Caki2 (cell line): ENCODE results near the gene TNFRSF6B. TPM values are rescaled to one million over a fixed set of nuclear protein-coding genes. Genes with fewer than 3 reads are reported as not detected.
"Not testable (repeated sequence)": the region's sequence is repeated elsewhere in the genome, so short reads cannot be mapped to it uniquely, and the experiment has no call there.

Experiments
- DNase-seq: peaks from one replicate; pipeline ENCODE4 v3.0.0-alpha.2; 2015; ENCODE audit warnings: low read depth
- in situ Hi-C: cut with HindIII; loops from 2 replicates; pipeline ENCODE4 v1.10.0; 2016; ENCODE audit warnings: low sequenced_read_pairs, low pct_unique_long_range_greater_than_20kb, mixed read lengths
- total RNA-seq: library from RNA; depleted of rRNA; stranded (reverse); fragments of >200 nt; shearing (Covaris generic); gene quantifications from 2 replicates; pipeline ENCODE4 v1.2.3, GENCODE V29; 2014; ENCODE audit warnings: low replicate concordance

Gene TNFRSF6B
- total RNA-seq, 1 experiment from 2014 or later = not detected

DNA sequence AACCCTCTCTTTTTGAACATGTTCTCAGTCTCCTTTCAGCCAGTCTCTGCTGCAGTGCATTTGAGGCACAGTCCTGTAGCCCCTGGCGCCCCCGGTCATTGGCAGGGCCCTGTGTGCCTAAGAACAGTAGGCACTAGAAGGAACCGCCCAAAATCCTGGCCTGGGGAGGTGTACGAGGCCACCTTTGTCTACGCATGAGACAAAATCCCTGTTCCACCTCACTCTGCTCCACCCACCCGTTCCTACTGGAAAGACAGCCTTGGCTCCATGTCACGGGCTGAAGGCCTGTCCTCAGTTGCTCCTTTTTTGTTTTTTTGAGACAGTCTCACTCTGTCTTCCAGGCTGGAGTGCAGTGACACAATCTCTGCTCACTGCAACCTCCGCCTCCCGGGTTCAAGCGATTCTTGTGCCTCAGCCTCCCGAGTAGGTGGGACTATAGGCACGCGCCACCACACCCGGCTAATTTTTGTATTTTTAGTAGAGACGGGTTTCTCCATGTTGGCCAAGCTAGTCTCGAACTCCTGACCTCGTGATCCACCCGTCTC is 33.8 kb downstream of the TNFRSF6B start:
- DNase-seq, in situ Hi-C loops: not testable (repeated sequence)

GRCh38 chr20:63731410-63731809 is 35.0 kb downstream of the TNFRSF6B start:
- in situ Hi-C loops = no loop called here
- DNase-seq = no peak

DNA sequence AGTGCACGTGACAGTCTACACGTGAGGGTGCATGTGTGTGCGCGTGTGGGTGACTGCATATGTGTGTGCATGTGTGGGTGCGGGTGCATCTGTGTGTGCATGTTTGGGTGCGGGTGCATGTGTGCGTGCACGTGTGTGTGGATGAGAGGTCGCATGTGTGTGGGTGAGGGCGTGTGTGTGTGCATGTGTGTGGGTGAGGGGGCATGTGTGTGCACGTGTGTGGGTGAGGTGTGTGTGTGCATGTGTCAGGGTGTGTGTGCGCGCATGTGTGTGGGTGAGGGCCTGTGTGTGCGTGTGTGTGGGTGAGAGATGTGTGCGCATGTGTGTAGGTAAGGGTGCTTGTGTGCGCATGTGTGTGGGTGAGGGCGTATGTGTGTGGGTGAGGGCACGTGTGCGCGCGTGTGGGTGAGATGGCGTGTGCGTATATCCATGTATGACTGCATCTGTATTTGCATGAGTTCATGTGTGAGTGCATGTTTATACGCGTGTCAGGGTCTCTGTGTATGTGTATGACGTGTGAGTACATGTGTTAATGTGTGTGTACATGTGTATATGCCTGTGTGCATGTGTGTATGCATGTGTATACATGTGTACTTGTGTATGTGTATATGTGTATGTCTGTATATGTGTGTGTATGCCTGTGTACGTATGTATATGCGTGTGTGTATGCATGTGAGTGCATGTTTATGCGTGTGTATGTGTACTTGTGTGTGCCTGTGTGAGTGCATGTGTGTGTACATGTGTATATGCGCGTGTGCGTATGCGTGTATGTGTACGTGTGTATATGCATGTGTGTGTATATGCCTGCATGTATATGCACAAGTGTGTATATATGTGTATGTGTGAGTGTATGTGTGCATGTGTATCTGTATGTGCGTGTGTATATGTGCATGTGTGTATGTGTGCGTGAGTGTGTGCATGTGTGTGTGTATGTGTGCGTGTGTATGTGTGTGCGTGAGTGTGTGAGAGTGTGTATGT is 36.0 kb downstream of the TNFRSF6B start:
- in situ Hi-C loops = no loop called here
- DNase-seq = no peak

GRCh38 chr20:63733117-63733516 is 36.7 kb downstream of the TNFRSF6B start:
- no peak for DNase-seq
- in situ Hi-C loops = no loop called here

GRCh38 chr20:63733579-63734081 is 37.2 kb downstream of the TNFRSF6B start:
- in situ Hi-C loops = no loop called here

DNA sequence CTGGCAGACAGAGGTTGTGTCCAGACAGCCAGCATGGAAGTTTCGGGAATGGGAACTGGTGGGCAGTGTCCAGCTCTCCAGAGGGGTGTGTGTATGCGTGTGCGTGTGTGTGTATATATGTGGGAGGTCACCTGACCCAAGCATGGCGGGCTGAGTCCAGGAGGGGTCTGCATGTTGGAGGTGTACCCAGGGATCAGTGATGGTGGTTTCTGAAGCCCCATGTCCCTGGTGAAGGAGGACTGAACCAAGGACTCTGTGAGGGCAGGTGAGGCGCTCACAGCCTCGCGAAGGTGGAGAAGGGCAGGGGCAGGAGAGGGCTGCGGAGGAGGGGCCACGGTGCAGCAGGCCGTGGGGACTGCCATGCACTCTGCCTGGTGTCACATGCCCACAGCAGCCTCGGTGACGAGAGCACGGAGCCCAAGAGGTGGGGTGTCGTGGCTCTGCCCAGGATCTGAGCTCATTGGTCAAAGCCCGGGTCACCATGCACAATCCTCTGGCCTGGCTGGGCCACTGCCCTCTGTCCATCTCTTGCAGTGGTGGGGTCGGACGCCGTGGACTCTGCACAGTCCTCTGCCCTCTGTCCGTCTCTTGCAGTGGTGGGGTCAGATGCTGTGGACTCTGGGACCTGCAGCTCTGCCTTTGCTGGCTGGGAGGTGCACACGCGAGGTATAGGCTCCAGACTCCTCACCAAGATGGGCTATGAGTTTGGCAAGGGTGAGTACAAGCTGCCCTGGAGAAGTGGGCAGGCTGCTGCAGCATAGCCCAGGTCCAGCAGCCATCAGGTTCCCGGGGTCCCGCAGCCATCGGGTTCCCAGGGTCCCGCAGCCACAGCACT is 37.9 kb downstream of the TNFRSF6B start:
- DNase-seq = no peak
- in situ Hi-C loops = no loop called here

More at GRCh38 chr20:63733579-63734081, 37.2 kb downstream of the TNFRSF6B start:
- no peak for DNase-seq

DNA sequence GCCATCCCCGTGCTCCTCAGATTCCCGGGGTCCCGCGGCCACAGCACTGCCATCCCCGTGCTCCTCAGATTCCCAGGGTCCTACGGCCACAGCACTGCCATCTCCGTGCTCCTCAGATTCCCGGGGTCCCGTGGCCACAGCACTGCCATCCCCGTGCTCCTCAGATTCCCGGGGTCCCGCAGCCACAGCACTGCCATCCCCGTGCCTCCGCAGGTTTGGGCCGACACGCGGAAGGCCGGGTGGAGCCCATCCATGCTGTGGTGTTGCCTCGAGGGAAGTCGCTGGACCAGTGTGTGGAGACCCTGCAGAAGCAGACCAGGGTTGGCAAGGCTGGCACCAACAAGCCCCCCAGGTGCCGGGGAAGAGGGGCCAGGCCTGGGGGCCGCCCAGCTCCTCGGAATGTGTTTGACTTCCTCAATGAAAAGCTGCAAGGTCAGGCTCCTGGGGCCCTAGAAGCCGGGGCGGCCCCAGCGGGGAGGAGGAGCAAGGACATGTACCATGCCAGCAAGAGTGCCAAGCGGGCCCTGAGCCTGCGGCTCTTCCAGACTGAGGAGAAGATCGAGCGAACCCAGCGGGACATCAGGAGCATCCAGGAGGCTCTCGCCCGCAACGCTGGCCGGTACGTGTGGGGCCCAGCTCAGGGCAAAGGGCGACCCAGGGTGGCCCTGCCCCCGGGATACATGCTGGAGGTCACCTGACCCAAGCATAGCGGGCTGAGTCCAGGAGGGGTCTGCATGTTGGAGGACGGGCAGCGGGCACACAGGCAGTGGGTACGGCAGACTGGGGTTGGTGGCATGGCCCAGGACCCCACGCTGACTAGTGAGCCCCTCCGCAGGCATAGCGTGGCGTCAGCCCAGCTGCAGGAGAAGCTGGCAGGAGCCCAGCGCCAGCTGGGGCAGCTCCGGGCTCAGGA is 38.8 kb downstream of the TNFRSF6B start:
- DNase-seq = no peak
- in situ Hi-C loops = no loop called here

DNA sequence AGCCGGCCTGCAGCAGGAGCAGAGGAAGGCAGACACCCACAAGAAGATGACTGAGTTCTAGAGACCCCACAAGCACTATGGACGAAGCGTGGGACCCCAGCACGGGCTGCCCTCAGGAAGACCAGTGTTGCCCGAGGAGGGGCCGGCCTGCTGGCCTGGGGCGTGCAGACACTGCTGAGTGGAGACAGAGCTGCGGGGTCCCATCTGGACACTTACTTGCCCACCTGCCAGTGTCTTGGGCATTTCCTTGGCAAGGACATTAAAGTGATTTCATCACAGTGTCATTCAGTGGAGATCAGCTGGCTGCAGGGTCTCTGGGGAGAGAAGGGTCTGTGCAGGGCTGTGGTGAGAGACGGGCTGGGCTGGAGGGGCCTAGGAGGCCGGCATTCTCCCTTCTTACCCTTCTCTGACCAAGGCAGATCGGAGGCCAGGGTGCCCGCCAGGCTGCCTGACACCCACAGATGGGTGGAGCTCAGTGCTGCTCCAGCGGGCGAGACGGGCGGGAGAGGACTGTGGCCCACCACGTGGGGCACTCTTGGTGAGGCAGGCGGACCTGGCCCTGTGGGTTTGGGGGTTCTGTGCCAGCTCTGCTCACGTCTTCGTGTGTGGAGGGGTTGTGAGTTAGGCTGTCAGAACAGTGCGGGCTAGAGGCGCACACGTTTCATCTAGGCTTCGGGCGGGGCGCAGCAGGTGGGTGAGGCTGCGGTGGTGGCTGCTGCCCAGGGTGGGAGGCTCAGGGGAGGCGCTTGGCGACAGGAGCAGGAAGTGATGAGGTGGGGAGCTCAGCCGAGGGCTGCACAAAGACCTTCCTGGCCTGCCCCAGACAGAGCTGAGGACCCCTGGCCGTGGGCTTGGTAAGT is 39.6 kb downstream of the TNFRSF6B start, which contains the start of gene LIME1:
Gene LIME1, plus strand, starts transcription at position 806 of the 860 bp plus-strand sequence. CDS start 886 bp downstream, outside the sequence.
- DNase-seq = no peak
- in situ Hi-C loops = no loop called here

DNA sequence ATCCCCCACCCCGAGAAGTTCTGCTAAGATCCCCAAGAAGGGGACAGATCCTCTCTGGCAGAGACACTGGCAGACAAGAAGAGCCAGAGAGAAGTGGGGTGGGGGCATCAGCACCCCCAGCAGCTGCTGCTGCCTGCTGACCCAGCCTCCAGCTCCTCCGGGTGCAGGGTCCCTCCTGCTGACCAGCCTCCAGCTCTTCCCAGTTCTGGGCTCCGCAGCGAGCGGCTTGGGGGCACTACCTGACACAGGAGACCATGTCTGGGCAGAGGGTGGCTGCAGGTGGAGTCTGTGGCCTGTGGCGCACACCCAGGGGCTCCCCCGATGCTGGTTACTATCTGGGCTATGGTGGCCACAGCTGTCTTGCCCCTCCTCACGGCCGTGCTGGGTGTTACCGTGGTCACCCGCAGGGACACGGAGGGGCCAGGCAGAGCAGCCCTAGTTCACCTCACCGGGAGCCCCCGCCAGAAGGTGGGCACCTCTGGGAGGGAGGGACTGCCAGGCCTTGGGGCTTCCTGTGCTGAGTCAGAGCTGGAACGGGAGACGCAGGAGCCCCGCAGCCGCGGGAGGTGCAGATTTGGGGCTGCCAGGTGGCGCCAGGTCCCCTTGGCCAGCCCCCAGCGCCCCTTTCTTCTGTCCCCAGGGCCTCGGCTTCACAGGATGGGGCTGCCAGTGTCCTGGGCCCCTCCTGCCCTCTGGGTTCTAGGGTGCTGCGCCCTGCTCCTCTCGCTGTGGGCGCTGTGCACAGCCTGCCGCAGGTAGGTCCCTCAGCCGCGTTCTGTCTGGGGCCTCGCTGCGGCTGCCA is 40.6 kb downstream of the TNFRSF6B start:
- no peak for DNase-seq
- in situ Hi-C loops = no loop called here

DNA sequence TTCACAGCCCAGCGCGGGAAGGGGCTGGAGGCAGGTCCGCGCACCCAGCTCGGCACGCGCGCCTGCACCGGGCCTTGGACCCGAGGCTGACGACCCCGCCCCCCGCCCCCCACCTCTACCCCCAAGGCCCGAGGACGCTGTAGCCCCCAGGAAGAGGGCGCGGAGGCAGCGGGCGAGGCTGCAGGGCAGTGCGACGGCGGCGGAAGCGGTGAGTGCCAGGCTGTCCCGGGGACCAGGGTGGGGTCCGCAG is 41.2 kb downstream of the TNFRSF6B start:
- no peak for DNase-seq
- in situ Hi-C loops = no loop called here

DNA sequence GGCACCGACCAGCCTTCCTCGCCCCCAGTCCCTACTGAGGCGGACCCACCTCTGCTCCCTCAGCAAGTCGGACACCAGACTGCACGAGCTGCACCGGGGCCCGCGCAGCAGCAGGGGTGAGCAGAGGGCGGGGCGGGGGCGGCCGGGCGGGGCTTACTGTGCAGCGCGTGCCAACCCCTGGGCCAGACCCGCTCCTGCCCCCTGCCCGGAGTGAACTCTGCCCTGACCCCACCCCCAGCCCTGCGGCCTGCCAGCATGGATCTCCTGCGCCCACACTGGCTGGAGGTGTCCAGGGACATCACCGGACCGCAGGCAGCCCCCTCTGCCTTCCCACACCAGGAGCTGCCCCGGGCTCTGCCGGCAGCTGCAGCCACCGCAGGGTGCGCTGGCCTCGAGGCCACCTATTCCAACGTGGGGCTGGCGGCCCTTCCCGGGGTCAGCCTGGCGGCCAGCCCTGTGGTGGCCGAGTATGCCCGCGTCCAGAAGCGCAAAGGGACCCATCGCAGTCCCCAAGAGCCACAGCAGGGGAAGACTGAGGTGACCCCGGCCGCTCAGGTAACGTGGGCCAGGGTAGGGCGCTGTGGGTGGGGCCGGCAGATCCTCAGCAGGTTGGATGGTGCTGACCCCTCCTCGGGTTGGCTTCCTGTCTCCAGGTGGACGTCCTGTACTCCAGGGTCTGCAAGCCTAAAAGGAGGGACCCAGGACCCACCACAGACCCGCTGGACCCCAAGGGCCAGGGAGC is 41.7 kb downstream of the TNFRSF6B start:
- no peak for DNase-seq
- in situ Hi-C loops = no loop called here

DNA sequence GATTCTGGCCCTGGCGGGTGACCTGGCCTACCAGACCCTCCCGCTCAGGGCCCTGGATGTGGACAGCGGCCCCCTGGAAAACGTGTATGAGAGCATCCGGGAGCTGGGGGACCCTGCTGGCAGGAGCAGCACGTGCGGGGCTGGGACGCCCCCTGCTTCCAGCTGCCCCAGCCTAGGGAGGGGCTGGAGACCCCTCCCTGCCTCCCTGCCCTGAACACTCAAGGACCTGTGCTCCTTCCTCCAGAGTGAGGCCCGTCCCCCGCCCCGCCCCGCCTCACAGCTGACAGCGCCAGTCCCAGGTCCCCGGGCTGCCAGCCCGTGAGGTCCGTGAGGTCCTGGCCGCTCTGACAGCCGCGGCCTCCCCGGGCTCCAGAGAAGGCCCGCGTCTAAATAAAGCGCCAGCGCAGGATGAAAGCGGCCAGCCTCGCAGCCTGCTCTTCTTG is 42.3 kb downstream of the TNFRSF6B start:
- DNase-seq = no peak
- in situ Hi-C loops = no loop called here

DNA sequence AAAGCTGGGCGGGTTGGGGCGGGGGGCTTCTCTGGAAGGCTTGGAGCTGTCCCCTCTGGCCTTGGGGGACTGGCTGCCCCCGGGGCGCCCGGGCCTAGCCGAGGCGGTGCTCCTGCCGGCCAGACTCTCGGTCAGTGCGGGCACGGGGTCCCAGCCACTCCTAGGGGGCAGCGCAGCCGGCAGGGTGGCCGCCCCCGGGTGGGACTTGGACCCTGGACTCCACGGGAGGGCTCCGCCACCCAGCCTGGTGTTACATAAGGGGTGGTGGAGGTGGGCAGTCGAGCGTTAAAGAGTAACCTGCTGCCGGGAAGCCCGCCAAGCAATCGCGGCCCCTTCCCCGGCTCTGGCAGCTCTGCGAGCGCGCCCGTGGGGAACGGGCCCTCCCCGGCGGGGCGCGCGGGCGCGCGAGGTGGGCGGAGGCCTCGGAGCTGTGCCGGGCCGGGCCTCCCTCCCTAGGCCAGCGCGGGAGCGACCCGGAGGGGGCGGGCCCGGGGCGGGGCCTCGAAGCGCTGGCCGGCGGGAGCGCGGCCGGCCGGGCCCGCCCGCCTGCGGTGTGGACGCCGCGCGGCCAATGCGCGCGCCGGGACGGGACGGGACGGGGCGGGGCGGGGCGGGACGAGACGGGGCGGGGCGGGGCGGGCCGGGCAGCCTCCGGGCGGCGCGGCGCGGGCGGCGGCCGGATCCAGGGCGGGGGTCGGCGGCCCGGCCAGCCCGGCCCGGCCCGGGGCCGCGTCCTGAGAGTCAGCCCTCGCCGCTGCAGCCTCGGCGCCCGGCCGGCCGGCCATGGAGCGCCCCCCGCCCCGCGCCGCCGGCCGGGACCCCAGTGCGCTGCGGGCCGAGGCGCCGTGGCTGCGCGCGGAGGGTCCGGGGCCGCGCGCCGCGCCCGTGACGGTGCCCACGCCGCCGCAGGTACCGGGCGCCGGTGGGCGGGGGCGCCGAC is 42.9 kb downstream of the TNFRSF6B start, which contains the start of gene SLC2A4RG:
Gene SLC2A4RG, plus strand, starts transcription at position 647 of the 940 bp plus-strand sequence. Its CDS starts 137 bp downstream, at position 784.
- in situ Hi-C loops = no loop called here
- DNase-seq = peak; percentile 62

GRCh38 chr20:63740070-63740626 is 43.7 kb downstream of the TNFRSF6B start:
- in situ Hi-C loops = no loop called here
- no peak for DNase-seq
